OCI-LY1 (cell line): ENCODE measurements around the gene SIRPB2.

Source experiments
- H2AFZ ChIP-seq: fragments of 200-600 bp; sonication (generic), shearing (Covaris generic); 2 replicates; pipeline ENCODE4 v1.6.0; 2014; ENCODE audit warnings: antibody characterized with exemption, mild to moderate bottlenecking, low read length
- H3F3A ChIP-seq: fragments of 200-600 bp; sonication (generic), shearing (Covaris generic); 2 replicates; pipeline ENCODE4 v1.6.0; 2014; ENCODE audit warnings: mild to moderate bottlenecking, antibody characterized with exemption, low read length, moderate library complexity; ENCODE audit not compliant: insufficient read depth
- H3K27ac ChIP-seq: fragments of 200-600 bp; sonication (generic); 2 replicates; pipeline ENCODE4 v1.5.1; 2014; ENCODE audit warnings: low read length, mixed run types, mild to moderate bottlenecking, low read depth; ENCODE audit not compliant: poor library complexity, severe bottlenecking
- H3K27me3 ChIP-seq: fragments of 200-600 bp; sonication (generic); 2 replicates; pipeline ENCODE4 v1.6.0; 2014; ENCODE audit warnings: antibody characterized with exemption, mild to moderate bottlenecking, low read length, moderate library complexity; ENCODE audit not compliant: insufficient read depth
- H3K36me3 ChIP-seq: fragments of 200-600 bp; sonication (generic); 2 replicates; pipeline ENCODE4 v1.6.1; 2014; ENCODE audit warnings: mild to moderate bottlenecking, antibody characterized with exemption, low read length, moderate library complexity, mixed read lengths; ENCODE audit not compliant: insufficient read depth
- H3K4me1 ChIP-seq: fragments of 200-600 bp; sonication (generic); 2 replicates; pipeline ENCODE4 v1.5.1; 2014; ENCODE audit warnings: mild to moderate bottlenecking, low read length, moderate library complexity; ENCODE audit not compliant: insufficient read depth, severe bottlenecking
- H3K4me2 ChIP-seq: fragments of 200-600 bp; sonication (generic), shearing (Covaris generic); 2 replicates; pipeline ENCODE4 v1.6.1; 2014; ENCODE audit warnings: low read length
- H3K4me3 ChIP-seq: fragments of 200-600 bp; sonication (generic); 2 replicates; pipeline ENCODE4 v1.5.1; 2014; ENCODE audit warnings: low read length, low read depth, mild to moderate bottlenecking, mixed read lengths; ENCODE audit not compliant: poor library complexity, severe bottlenecking
- H3K79me2 ChIP-seq: fragments of 200-600 bp; shearing (Covaris generic); 2 replicates; pipeline ENCODE4 v1.6.1; 2016; ENCODE audit warnings: mixed run types, low read length, mixed read lengths; ENCODE audit not compliant: insufficient read depth
- H3K9ac ChIP-seq: fragments of 200-600 bp; sonication (generic), shearing (Covaris generic); 2 replicates; pipeline ENCODE4 v1.6.1; 2014; ENCODE audit warnings: mild to moderate bottlenecking, low read length, mixed read lengths
- H3K9me2 ChIP-seq: fragments of 200-600 bp; sonication (generic), shearing (Covaris generic); 2 replicates; pipeline ENCODE4 v1.6.1; 2014; ENCODE audit warnings: low read depth, mild to moderate bottlenecking, low read length, mixed read lengths
- H3K9me3 ChIP-seq: fragments of 200-600 bp; shearing (Covaris generic); 2 replicates; pipeline ENCODE4 v1.6.1; 2014; ENCODE audit warnings: low read length, mixed read lengths
- H4K20me1 ChIP-seq: fragments of 200-600 bp; sonication (generic), shearing (Covaris generic); 2 replicates; pipeline ENCODE4 v1.6.0; 2016; ENCODE audit warnings: mild to moderate bottlenecking, low read length; ENCODE audit not compliant: insufficient read depth
- EZH2 ChIP-seq: fragments of 200-600 bp; sonication (generic), shearing (Covaris generic); IDR thresholded peaks from 2 replicates; pipeline ENCODE4 v1.8.0; 2017; ENCODE audit warnings: borderline replicate concordance, mixed run types, mild to moderate bottlenecking, antibody characterized with exemption, low read length, moderate library complexity, mixed read lengths
- TF ChIP-seq, protein P1 (sequence below): fragments of 200-600 bp; sonication (generic), shearing (Covaris generic); IDR thresholded peaks from 2 replicates; pipeline ENCODE4 v1.5.1; 2017; ENCODE audit warnings: mild to moderate bottlenecking, antibody characterized with exemption, low read length, moderate library complexity, mixed read lengths

Gene SIRPB2

GRCh38 chr20:1524004-1524403 is 32.8 kb upstream of the SIRPB2 start:
- no peak overlapping the region for H3K4me3 ChIP-seq

DNA sequence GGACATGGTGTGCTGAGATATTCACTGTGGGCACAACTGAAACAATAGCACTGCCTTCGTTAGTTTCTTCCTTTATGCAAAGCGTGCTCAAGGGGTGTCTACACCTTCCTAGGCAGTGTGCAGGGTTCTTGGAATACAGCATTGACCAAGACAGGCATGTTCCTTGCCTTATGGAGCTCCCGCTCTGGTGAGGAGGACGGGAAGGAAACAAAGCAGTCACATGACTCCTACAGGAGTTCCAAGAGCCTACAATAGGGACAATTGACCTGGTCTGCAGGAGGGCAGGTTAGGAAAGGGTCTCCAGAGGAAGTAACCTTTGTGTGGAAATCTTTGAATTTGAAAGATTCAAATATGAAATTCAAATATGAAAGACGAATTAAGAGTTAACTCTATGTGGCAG is 25.8 kb upstream of the SIRPB2 start:
- Histone ChIP-seq H3K9me3 (no peaks in the 10 kb centered on the region), H3K4me2 (no peak overlapping the region), H3K4me3 (no peak overlapping the region), H3K9ac (no peak overlapping the region), H3F3A (no peaks in the 10 kb centered on the region), H2AFZ (no peak overlapping the region), H3K9me2 (no peaks in the 10 kb centered on the region), H3K27ac (no peak overlapping the region), H3K79me2 (no peaks in the 10 kb centered on the region), H3K4me1 (no peaks in the 10 kb centered on the region), H4K20me1 (no peaks in the 10 kb centered on the region), H3K36me3 (no peaks in the 10 kb centered on the region), H3K27me3 (0 out of 2 replicates have a peak, but pooled peaks cover 4% of the 10 kb centered on the region)
- TF ChIP-seq EZH2: no peak
- TF ChIP-seq, protein P1, sequence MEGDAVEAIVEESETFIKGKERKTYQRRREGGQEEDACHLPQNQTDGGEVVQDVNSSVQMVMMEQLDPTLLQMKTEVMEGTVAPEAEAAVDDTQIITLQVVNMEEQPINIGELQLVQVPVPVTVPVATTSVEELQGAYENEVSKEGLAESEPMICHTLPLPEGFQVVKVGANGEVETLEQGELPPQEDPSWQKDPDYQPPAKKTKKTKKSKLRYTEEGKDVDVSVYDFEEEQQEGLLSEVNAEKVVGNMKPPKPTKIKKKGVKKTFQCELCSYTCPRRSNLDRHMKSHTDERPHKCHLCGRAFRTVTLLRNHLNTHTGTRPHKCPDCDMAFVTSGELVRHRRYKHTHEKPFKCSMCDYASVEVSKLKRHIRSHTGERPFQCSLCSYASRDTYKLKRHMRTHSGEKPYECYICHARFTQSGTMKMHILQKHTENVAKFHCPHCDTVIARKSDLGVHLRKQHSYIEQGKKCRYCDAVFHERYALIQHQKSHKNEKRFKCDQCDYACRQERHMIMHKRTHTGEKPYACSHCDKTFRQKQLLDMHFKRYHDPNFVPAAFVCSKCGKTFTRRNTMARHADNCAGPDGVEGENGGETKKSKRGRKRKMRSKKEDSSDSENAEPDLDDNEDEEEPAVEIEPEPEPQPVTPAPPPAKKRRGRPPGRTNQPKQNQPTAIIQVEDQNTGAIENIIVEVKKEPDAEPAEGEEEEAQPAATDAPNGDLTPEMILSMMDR: no peak

More at GRCh38 chr20:1524004-1524403, 32.8 kb upstream of the SIRPB2 start:
- peaks cover 7% of the 10 kb centered on the region for H3K4me1 ChIP-seq
- no peaks in the 10 kb centered on the region for H3K79me2 ChIP-seq
- no peaks in the 10 kb centered on the region for H3K9me2 ChIP-seq
- H2AFZ ChIP-seq: no peak overlapping the region
- TF ChIP-seq EZH2: no peak
- TF ChIP-seq, protein P1: no peak
- H3K27me3 ChIP-seq: no peaks in the 10 kb centered on the region
- H3K9me3 ChIP-seq: no peaks in the 10 kb centered on the region
- H4K20me1 ChIP-seq: no peaks in the 10 kb centered on the region
- H3K9ac ChIP-seq: no peak overlapping the region
- no peak overlapping the region for H3K27ac ChIP-seq
- no peak overlapping the region for H3K4me2 ChIP-seq
- H3F3A ChIP-seq: no peaks in the 10 kb centered on the region
- H3K36me3 ChIP-seq: no peaks in the 10 kb centered on the region; the same call in 1 of the 2 replicates

DNA sequence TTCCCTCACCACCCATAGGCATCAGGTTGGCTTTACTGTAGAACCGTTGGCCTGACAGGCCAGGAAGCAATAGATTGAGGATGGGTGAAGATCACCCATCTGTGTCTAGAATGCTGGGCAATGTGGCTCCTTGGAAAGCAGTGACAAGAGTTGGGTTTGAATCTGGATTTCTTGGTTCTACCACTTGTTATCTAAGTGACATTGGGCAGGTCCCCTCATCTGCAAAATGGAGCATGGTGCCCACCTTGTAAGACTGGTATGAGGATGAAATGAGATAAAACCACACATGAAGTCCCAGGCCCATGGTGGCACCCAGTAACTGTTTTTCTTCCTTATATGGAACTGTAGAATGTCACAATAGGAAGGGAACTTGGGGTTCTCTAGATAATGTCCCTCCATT is 22.6 kb upstream of the SIRPB2 start:
- Histone ChIP-seq H3K4me2 (no peak overlapping the region), H3K27me3 (0 out of 2 replicates have a peak, but pooled peaks cover 4% of the 10 kb centered on the region), H3K79me2 (no peaks in the 10 kb centered on the region), H3F3A (no peaks in the 10 kb centered on the region), H3K9me3 (no peaks in the 10 kb centered on the region), H3K9ac (no peak overlapping the region), H3K4me3 (no peak overlapping the region), H3K36me3 (no peaks in the 10 kb centered on the region), H3K9me2 (no peaks in the 10 kb centered on the region), H3K4me1 (no peaks in the 10 kb centered on the region), H4K20me1 (no peaks in the 10 kb centered on the region), H3K27ac (no peak overlapping the region), H2AFZ (no peak overlapping the region)
- TF ChIP-seq, protein P1: no peak
- no peak for TF ChIP-seq EZH2
